B cell (primary cell): ENCODE data around the gene CRTC3. TPM values are rescaled to one million over a fixed set of nuclear protein-coding genes. Genes with fewer than 3 reads are reported as not detected.

Experiments
- ATAC-seq: fragments of 200-7000 bp; cut with Tn5 transposase; one replicate; pipeline ENCODE4 v1.10.0; 2021; ENCODE audit warnings: low read depth, mild to moderate bottlenecking, moderate number of reproducible peaks, moderate library complexity
- CTCF ChIA-PET: fragments of 350-600 bp; sonication (Branson Sonifier 250); formaldehyde crosslinking; loops from one replicate; lab custom pipeline; 2021; ENCODE audit warnings: antibody characterized with exemption, inconsistent platforms; lab: Charles Lee
- POLR2A ChIA-PET: fragments of 350-600 bp; sonication (Branson Sonifier 250); formaldehyde crosslinking; loops from one replicate; lab custom pipeline; 2021; ENCODE audit warnings: antibody characterized with exemption; lab: Charles Lee
- DNase-seq: peaks from one replicate; pipeline ENCODE4 v3.0.0; 2013
- H2AFZ ChIP-seq: 2 replicates; pipeline ENCODE4 v1.6.1; 2012; ENCODE audit warnings: mild to moderate bottlenecking, low read depth, low read length; ENCODE audit not compliant: insufficient read depth, poor library complexity, severe bottlenecking
- H3K27ac ChIP-seq, 2 donors: 1 replicate in 1 of 2; 2 replicates in 1 of 2; pipeline ENCODE4 v1.5.1; 2012 to 2013; ENCODE audit warnings: low read length in 2 of 2, mild to moderate bottlenecking in 2 of 2, moderate library complexity in 1 of 2
- H3K27me3 ChIP-seq, 4 experiments: fragments of 200-600 bp in 1 of 4; sonication (generic) in 1 of 4; replicated peaks in 1 of 4; 1 replicate in 2 of 4; 2 replicates in 2 of 4; pipeline versions ENCODE4 v1.6.1 to v1.7.0; 2013 to 2016; ENCODE audit warnings: low read length in 3 of 4, mild to moderate bottlenecking in 2 of 4, mixed read lengths in 1 of 4, moderate library complexity in 1 of 4; ENCODE audit not compliant: insufficient read depth in 4 of 4, control insufficient read depth in 3 of 4; ENCODE audit errors: control extremely low read depth in 1 of 4
- H3K36me3 ChIP-seq, 2 experiments: replicated peaks in 1 of 2; 1 replicate in 1 of 2; 2 replicates in 1 of 2; pipeline versions ENCODE4 v1.6.1 to v1.7.1; 2013; ENCODE audit warnings: low read length in 1 of 2; ENCODE audit not compliant: insufficient read depth in 2 of 2, control insufficient read depth in 1 of 2; ENCODE audit errors: control extremely low read depth in 1 of 2, extremely low read depth in 1 of 2
- H3K4me1 ChIP-seq, 2 donors: fragments of 200-600 bp in 1 of 2; sonication (generic) in 1 of 2; 1 replicate in 1 of 2; 2 replicates in 1 of 2; pipeline versions ENCODE4 v1.5.1 to v1.6.1; 2013 to 2017; ENCODE audit warnings: low read length in 2 of 2; ENCODE audit not compliant: control insufficient read depth in 2 of 2, insufficient read depth in 2 of 2
- H3K4me2 ChIP-seq: replicated peaks from 2 replicates; pipeline ENCODE3; 2012; ENCODE audit warnings: mild to moderate bottlenecking, low read depth, low read length; ENCODE audit not compliant: poor library complexity, severe bottlenecking
- H3K4me3 ChIP-seq, 5 experiments: fragments of 200-600 bp in 1 of 5; sonication (generic) in 1 of 5; 1 replicate in 3 of 5; 2 replicates in 2 of 5; pipeline versions ENCODE4 v1.5.1 to v1.7.0; 2011 to 2016; ENCODE audit warnings: low read length in 4 of 5, mild to moderate bottlenecking in 4 of 5, low read depth in 2 of 5, control low read depth in 1 of 5, moderate library complexity in 1 of 5; ENCODE audit not compliant: insufficient read depth in 1 of 5; ENCODE audit errors: control extremely low read depth in 1 of 5, extremely low read depth in 1 of 5
- H3K79me2 ChIP-seq: fragments of 200-600 bp; sonication (generic); one replicate; pipeline ENCODE4 v1.6.0; 2016; ENCODE audit warnings: low read length; ENCODE audit not compliant: control insufficient read depth, insufficient read depth
- H3K9ac ChIP-seq: fragments of 200-600 bp; sonication (generic); 2 replicates; pipeline ENCODE4 v1.6.1; 2017; ENCODE audit warnings: mild to moderate bottlenecking, low read length, moderate library complexity
- H3K9me3 ChIP-seq, 3 donors: one replicate each; pipeline versions ENCODE4 v1.6.1 to v1.7.1; 2013; ENCODE audit warnings: low read length in 2 of 3; ENCODE audit not compliant: control insufficient read depth in 2 of 3, insufficient read depth in 1 of 3; ENCODE audit errors: control extremely low read depth in 1 of 3
- H4K20me1 ChIP-seq: 2 replicates; pipeline ENCODE4 v1.6.0; 2012; ENCODE audit warnings: mild to moderate bottlenecking, low read length; ENCODE audit not compliant: insufficient read depth, control insufficient read depth, poor library complexity, severe bottlenecking
- H3K27ac Mint-ChIP-seq: one replicate; pipeline ENCODE4 v1.8.0; 2021; ENCODE audit warnings: mixed read lengths
- H3K27me3 Mint-ChIP-seq: one replicate; pipeline ENCODE4 v1.8.0; 2021; ENCODE audit warnings: mixed read lengths
- H3K4me1 Mint-ChIP-seq: one replicate; pipeline ENCODE4 v1.8.0; 2021; ENCODE audit warnings: mixed read lengths
- H3K4me3 Mint-ChIP-seq: one replicate; pipeline ENCODE4 v1.8.0; 2021; ENCODE audit warnings: mixed read lengths
- H3K9me3 Mint-ChIP-seq: one replicate; pipeline ENCODE4 v1.8.0; 2022; ENCODE audit warnings: mixed read lengths; ENCODE audit not compliant: insufficient read depth
- CTCF ChIP-seq: fragments of 200-600 bp; IDR thresholded peaks from one replicate; pipeline ENCODE4 v1.8.0; 2022; ENCODE audit warnings: antibody characterized with exemption, mild to moderate bottlenecking
- EZH2 ChIP-seq: IDR thresholded peaks from 2 replicates; pipeline ENCODE4 v1.6.1; 2012; ENCODE audit warnings: borderline replicate concordance, low read depth, mild to moderate bottlenecking, moderate library complexity, low read length; ENCODE audit not compliant: insufficient read depth, poor library complexity, severe bottlenecking
- WGBS: methylation state at CpG from one replicate; pipeline ENCODE4 v1.1.5; 2013; ENCODE audit warnings: missing lambda C conversion rate; ENCODE audit not compliant: insufficient coverage; 5-methylcytosine and 5-hydroxymethylcytosine counted together
- intact Hi-C: fragments of 100-400 bp; cut with micrococcal nuclease; formaldehyde crosslinking; loops from one replicate; pipeline ENCODE4 v1.10.0; 2022
- polyA plus RNA-seq: library from polyadenylated mRNA; depleted of rRNA; stranded (reverse); fragments of >200 nt; gene quantifications from 2 replicates; pipeline ENCODE4 v1.2.3, GENCODE V29; 2012
- total RNA-seq, 2 donors: library from RNA; stranded (reverse); fragments of 120-200 nt in 1 of 2; gene quantifications; 1 replicate in 1 of 2; 2 replicates in 1 of 2; pipeline versions ENCODE4 v1.2.3 to v1.2.4, GENCODE V29; 2013 to 2022

Gene CRTC3
- total and polyA plus RNA-seq, 2 donors (not counting 1 experiment from before 2014, with no cell fraction given), result 34.7 to 95.8 TPM

- POLR2A ChIA-PET, result no interaction called here
- no peak overlapping the region for H3K4me3 ChIP-seq
- H3K27me3 Mint-ChIP-seq, result no peaks in the 10 kb centered on the region
- peaks cover 14% of the 10 kb centered on the region for H3K4me1 Mint-ChIP-seq
- ATAC-seq, result no peak
- H3K9ac ChIP-seq, result no peak overlapping the region
- H3K79me2 ChIP-seq, result peaks cover 13% of the 10 kb centered on the region
- peaks cover 10 to 59% of the 10 kb centered on the region in 2 experiments for H3K36me3 ChIP-seq
- intact Hi-C loops, result no loop called here
- CTCF ChIA-PET, result no interaction called here
- H3K4me2 ChIP-seq, result no peak overlapping the region
- H3K27ac Mint-ChIP-seq, result no peak overlapping the region
- 100% methylated on average over 5 of the region's 6 CpGs for WGBS
- no peak overlapping the region for H3K27ac ChIP-seq
- H3K27me3 ChIP-seq, result no peaks in the 10 kb centered on the region
- no peaks in the 10 kb centered on the region for H3K9me3 Mint-ChIP-seq
- no peak overlapping the region for H2AFZ ChIP-seq
- no peaks in the 10 kb centered on the region for H3K9me3 ChIP-seq
- H3K4me1 ChIP-seq, result peaks cover 15 to 19% of the 10 kb centered on the region in 2 donors
- no peak for DNase-seq
- no peak for TF ChIP-seq EZH2
- TF ChIP-seq CTCF, result no peak
- no peak overlapping the region for H3K4me3 Mint-ChIP-seq
- no peaks in the 10 kb centered on the region for H4K20me1 ChIP-seq
Measured at GRCh38 chr15:90623854-90624253, 94.1 kb downstream of the CRTC3 start.

GRCh38 chr15:90624278-90624981 lies 94.7 kb downstream of the CRTC3 start:
- Histone ChIP-seq H3K9ac (no peak overlapping the region), H3K27ac (no peak overlapping the region), H2AFZ (no peak overlapping the region), H3K4me1 (peaks cover 15 to 17% of the 10 kb centered on the region in 2 donors), H3K27me3 (no peaks in the 10 kb centered on the region), H3K36me3 (peaks cover 10 to 65% of the 10 kb centered on the region in 2 experiments), H3K4me3 (no peak overlapping the region), H3K79me2 (peaks cover 13% of the 10 kb centered on the region), H3K4me2 (no peak overlapping the region), H4K20me1 (no peaks in the 10 kb centered on the region), H3K9me3 (no peaks in the 10 kb centered on the region)
- CTCF ChIA-PET, result no interaction called here
- Mint-ChIP-seq H3K9me3 (no peaks in the 10 kb centered on the region), H3K27ac (no peak overlapping the region), H3K27me3 (no peaks in the 10 kb centered on the region), H3K4me3 (no peak overlapping the region), H3K4me1 (peaks cover 14% of the 10 kb centered on the region)
- TF ChIP-seq EZH2 (no peak), CTCF (no peak)
- POLR2A ChIA-PET, result no interaction called here
- WGBS, result 91% methylated on average over 13 of the region's 13 CpGs
- DNase-seq, result no peak
- intact Hi-C loops, result no loop called here
- ATAC-seq, result no peak
